Skeletal muscle cell (primary cell): ENCODE measurements around the gene UCK2.

Experiments
- DNase-seq: peaks from one replicate; pipeline ENCODE4 v3.0.0-alpha.2; 2010; ENCODE audit warnings: low read depth
- H3K4me3 ChIP-seq: 2 replicates; pipeline ENCODE4 v1.5.1; 2011; ENCODE audit warnings: low read depth, mild to moderate bottlenecking, control low read depth, low read length, moderate library complexity

The UCK2 gene

DNA sequence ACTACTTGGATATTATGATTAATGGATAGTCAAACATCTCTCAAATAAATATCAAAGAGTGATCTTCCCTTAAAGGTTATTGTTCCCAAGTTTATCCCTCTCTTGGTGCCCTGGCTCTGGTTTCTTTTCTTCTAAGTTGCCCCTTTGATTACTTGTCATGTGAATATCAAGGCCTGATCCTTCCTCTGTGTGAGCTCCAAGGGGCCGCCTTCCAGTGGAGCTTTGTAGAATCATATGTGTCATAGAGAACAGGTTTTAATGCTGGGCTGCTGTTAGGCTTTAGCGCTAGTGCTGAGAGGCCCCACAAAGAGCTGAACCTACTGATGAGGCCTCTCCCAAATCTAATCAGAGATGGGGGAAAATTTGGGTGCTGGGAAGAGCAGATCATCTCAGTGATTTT is 25.5 kb downstream of the UCK2 start:
- DNase-seq: no peak
- no peak overlapping the region for H3K4me3 ChIP-seq

DNA sequence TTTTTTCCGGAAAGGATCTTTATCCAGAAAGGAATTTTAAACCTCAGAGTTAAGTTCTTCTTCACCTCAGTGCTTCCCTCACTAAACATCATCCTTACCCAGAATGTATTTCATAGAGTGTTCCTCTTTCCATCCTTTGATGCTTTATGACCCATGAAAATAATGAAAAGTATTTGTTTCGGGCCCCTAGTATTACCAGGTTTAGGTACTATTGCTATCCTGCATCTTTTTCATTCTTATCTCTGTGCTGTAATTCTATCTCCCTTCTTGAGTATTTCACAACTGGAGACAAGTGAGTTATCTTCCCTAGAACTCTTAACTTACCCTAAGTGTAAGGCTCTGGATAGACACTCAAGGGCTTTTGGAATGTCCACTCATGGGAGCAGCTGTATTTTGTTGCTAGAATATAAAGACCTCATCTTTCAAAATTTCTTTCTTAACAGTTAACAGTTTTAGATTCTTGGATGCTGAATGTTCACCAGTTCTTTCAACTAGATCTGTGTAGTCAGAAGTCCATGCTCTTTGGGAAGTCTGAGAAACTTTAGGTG is 26.2 kb downstream of the UCK2 start:
- H3K4me3 ChIP-seq: no peak overlapping the region
- no peak for DNase-seq

- peak; percentile 95 for DNase-seq
- no peak overlapping the region for H3K4me3 ChIP-seq
These were observed 26.9 kb downstream of the UCK2 start for GRCh38 chr1:165854101-165854845.

DNA sequence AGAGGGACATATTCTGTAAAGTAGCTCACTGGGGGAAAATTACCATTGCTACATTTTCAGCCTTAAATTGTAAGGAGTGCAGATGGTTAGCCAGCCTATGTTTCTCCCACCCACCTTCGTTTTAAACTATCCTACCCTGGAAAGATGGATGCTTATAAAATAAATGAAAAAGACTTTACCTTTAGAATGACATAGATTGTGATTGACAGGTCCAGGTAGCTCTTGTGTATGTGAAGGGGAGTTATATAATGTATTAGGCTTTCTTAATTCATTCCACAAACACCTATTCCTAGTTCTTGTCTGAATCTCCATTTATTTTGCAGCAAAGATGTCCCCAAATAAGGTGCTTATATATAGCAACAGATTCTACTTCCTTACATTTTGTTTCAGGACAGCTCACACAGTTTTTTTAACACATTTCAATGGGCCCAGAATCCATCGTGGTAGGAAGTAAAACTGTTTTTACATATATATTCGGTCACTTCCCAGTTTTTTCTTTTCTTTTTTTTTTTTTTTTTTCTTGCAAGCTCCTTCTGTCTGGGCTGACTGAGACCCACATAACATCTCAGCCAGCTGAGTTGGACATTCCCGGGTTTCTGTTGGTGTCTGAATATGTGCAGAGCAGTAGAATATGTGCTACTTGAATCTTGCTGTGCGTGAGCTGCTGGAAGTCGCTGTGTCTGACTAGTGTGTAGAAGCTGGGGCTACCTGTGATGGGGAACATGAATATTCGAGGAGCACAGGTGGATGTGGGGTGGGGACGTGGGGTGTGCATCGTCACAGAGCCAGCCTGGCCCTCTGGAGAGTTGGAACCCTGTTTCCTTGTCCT is 27.8 kb downstream of the UCK2 start:
- DNase-seq: no peak
- H3K4me3 ChIP-seq: no peak overlapping the region

DNA sequence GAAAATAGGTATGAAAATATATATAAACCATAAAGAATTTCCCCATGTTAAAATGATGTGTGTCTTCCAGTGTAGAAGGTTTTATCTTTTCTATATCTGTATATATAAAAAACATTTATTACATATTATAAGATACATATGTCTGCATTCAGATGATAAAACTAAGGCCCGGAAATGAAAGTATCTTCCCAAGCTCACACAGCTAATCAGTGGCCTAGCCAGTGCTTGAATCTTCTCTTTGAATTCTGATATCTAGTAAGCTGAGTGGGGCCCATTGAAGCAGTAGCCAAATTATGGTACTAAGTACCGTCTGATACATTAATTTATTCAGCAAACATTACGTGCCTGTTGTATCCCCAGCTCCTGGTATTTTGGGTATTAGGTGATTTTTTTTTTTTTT is 28.6 kb downstream of the UCK2 start:
- no peak for DNase-seq
- H3K4me3 ChIP-seq: no peak overlapping the region

DNA sequence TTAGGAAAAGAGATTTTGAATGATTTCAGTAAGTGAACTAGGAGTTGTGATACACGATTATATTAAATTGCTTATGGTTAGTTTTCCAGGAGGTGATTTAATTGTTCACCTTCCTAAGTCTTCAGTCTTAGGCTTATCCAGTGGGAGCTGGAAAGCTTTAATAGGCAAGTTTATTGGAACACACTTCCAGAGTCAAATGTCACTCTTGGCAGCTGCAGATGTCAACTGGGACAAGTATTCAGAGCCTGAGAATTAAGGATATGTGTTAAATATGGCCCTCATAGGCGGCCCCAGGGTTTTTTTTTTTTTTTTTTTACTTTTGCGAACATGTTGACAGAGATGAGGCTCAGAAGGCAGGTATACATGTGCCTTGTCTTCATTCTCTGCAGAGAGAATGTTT is 29.2 kb downstream of the UCK2 start:
- H3K4me3 ChIP-seq: no peak overlapping the region
- no peak for DNase-seq

GRCh38 chr1:165857046-165857801 is 29.8 kb downstream of the UCK2 start:
- no peak for DNase-seq
- no peak overlapping the region for H3K4me3 ChIP-seq

- no peak for DNase-seq
- no peak overlapping the region for H3K4me3 ChIP-seq
These were observed 31.0 kb downstream of the UCK2 start for GRCh38 chr1:165858364-165858823.

DNA sequence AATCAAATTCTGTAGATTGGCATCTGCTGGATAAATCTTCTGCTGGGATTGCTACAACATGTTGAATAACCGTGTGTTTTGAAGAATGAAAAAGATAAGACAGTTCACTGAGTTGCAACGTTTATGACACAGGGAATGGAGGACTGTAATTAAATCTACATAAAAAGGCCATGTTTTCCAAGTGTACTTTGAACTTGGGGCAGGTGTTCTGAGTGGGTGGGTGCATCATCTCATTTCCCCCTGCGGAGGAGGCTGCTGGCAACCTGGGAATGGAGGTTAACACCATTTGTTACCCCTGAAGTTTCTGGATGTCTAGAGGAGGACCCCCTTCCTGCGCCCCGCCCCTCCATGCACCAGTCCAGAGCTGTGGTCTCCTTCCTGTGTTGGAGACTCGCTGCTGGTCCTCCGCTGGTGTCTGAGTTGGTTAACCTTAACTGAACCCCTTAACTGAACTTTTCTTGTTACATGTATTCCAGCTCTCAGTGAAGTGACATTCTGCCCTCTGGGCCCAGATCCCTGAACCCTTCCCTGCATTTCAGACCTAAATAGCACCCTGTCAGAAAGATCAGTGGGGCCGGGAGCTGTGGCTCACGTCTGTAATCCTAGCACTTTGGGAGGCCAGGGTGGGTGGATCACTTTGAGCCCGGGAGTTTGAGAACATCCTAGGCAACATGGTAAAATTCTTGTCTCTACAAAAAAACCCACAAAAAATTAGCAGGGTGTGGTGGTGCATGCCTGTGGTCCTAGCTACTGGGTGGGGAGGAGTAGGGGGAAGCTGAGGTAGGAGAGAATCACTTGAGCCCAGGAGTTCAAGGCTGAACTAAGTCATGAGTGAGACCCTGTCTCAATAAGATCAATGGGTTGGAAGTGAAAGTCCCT is 31.8 kb downstream of the UCK2 start:
- DNase-seq: no peak
- no peak overlapping the region for H3K4me3 ChIP-seq

DNA sequence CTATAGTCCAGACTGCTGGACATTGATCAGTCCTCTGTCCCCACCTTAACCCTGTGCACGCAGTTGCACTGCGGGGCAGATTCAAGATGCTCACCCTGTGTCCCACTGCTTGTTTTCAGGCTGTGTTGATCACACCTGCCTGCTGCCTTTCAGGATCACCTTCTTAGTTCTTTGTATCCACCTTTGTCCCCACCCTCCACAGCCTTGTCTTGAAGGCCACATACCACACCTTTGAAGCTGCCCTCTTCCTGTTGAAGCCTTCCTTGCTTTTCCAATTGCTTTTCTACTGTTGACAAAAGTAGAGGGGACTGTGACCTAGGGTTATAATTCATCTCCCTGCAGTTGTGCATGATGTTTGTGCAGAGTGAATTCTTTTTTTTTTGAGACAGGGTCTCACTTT is 32.7 kb downstream of the UCK2 start:
- no peak overlapping the region for H3K4me3 ChIP-seq
- DNase-seq: no peak

DNA sequence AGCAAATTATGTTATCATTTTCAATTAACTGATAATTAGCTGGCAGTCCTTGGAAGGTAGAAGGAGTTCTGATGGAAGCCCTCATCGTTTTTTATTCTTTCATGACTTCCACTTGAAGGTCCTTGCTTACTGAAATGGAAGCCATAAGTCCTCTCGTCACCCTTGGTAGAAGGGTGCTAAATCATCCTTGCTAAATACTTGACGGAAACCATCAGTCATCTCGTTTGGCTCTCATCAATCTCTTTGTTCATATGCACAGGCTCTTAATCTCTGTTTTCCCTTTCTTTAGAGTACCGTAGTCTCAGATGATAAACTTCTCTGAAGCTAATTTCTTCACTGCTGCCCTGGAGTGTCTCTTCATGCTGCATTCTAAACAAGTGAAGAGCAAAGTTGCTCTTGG is 34.5 kb downstream of the UCK2 start:
- H3K4me3 ChIP-seq: no peak overlapping the region

DNA sequence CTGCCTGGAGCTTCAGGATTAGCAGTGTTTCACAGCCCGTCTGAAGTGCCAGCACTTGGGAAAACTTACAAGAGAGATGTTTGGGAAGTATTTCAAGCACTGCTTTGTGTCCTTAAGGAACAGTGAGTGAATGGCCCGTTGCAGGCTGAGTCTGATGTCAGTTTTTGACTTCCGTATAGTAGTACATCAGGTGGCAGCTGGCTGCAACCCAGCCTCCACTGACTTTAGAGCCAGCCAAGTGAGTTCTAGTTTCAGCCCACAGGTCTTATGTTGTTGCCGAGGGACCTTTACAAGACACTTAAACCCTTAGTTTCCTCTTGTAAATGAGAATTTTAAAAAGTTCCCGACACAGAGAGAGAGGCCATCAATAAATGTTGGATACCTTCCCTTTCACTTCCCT is 35.0 kb downstream of the UCK2 start:
- no peak for DNase-seq
- no peak overlapping the region for H3K4me3 ChIP-seq

More for the DNA sequence above, 34.5 kb downstream of the UCK2 start:
- DNase-seq: no peak

DNA sequence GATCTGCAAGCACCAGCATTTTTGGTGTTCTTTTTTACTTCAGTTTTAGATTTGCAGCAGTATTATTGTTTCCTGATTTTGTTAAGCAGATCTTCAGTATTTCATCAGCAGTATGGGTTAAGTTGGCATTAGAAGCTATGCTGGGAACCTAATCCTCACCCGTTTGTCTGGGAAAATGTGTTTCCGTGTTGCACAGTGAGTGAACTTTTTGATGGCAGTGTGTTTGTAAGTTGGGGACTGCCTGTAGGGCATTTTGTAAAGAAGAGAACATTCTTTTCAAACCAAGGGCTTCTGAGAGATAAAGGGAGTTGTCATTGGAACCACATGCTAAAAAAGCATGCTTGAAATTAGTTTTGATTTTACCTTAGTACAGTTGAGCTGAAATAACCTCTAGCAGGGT is 35.9 kb downstream of the UCK2 start:
- H3K4me3 ChIP-seq: no peak overlapping the region
- DNase-seq: no peak

DNA sequence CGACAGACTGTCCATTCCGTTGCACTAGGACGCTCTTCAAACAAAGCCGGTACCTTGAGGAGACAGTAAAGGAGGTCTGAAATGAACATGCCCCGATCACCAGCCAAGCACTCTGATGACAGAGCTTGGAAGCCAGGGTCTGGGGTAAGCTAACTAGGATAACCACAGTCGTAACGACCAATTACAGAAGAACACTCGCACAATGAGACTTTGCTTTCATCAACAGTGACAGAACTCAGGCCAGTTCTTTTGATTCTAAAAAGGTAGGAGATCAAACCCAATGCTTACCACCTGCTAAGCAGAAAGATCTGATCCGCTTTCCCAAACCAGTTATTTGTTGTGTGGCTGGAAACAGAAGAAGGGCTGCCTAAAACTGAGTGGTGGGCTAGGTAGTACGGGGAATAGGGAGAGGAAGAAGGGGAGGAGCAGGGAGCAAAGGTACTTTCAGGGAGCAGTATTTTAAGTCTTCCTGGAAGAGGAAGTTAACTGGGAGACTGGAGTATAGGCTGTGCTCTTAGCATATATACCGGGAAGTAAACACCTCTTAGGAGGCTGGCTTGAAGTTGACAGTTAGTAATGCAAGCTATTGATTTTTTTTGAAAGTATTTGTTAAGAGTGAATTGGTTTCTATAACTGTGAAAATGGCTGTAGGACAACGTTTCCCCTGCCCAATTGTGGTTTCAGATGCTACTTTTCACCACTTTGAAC is 38.4 kb downstream of the UCK2 start:
- H3K4me3 ChIP-seq: no peak overlapping the region

GRCh38 chr1:165869343-165869742 is 41.9 kb downstream of the UCK2 start:
- H3K4me3 ChIP-seq: no peak overlapping the region
- DNase-seq: no peak

More for the DNA sequence above, 38.4 kb downstream of the UCK2 start:
- no peak for DNase-seq

DNA sequence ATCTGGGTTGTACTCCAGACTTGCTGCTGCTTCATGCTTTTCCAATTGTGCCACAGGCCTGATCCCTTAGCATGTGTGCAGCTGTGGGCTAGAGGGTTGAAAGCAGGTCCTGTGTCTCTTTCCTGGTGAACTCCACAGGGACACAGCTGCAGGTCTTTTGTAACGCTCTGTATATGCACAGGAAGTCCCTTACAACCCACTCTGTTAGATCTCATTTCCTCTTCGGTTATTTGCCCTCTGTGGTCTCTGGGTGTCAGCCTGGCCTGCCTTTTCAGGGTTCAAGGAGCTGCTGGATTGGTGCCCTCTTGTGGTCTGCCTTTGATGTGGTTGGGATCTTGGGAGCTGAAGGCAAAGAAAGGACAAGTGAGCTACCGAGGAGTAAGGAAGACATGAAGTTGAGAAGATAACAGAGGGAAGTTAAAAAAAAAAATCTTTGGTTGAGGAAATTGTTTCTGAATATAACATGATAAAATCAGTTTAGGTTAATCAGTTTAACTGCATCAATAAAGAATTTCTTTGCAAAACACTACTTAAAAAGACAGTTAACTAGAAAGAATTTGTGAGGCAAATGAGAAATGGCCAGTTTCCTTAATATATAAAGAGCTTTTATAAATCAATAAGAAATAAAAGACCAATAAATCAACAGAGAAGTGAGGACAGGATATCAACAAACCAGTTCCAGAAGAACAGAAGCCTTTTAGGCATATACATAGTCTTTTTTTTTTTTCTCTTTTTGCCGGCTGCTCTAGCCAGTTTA is 44.1 kb downstream of the UCK2 start:
- H3K4me3 ChIP-seq: no peak overlapping the region
- no peak for DNase-seq

DNA sequence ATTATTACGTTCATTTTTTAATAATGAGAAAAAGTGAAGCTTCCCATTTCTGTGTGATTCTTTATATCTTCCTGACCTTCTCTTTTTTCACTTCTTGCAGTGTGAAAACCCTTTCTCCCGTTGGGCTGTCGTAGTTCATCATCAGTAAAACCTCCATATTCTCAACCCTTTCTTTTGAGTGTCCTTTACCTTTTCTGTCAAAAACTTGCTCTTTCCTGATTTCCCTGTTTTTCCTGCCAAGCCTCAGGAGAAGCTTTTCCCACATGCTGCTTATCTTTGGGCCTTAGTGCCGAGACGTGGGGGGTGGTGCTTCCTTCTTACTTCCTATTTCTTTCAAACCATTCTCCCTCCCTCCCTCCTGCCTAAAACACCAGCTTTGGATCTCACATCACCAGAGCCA is 46.1 kb downstream of the UCK2 start:
- no peak overlapping the region for H3K4me3 ChIP-seq
- no peak for DNase-seq

DNA sequence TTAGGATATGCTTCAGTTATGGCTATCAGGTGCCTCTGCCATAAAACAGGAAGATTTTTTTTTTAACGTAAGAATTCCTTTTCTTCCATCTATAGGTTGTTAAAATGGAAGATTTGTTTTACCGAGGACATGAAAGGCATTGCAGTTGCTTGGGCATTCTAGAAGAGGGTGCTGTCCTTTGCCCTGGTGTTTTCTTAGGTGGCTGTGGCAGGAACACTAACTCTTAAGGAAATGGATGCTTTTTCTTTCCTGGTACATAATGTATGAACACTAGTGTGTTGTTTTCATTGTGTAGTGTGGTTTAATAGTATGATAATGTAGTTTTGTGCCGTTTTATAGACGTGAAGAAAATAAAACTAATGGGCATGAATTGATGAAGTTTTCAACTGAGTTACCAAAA is 47.2 kb downstream of the UCK2 start:
- no peak overlapping the region for H3K4me3 ChIP-seq
- DNase-seq: no peak
